ENCODE measurements around the gene CCM2.

CCM2 gene

DNA sequence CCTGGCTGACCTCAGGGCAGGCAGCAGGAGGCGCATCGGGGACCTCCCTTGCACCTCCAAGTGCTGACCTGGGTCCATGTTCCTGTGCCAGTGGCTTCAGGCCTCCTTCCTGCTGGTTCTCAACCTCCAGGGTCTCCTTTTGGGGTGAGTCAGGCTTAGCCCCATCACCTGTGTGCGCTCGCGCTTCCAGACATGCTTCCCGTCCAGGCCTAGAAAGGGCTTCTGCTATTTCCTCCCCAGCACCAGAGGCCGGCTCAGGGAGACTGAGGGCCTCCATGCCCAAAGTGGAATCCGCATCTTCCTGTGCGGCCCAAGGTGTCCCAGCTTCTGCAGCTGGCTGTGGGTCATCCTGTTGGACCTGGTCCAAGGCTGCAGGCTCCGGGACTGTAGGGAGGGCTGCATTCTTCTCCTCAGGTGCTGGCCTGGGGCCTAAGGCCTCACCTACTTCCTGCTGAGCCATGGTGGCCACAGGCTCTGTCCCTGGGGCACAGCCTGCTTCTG lies 82.9 kb downstream of the CCM2 start:
- no peak for DNase-seq (ENCODE audit: low spot score)

DNA sequence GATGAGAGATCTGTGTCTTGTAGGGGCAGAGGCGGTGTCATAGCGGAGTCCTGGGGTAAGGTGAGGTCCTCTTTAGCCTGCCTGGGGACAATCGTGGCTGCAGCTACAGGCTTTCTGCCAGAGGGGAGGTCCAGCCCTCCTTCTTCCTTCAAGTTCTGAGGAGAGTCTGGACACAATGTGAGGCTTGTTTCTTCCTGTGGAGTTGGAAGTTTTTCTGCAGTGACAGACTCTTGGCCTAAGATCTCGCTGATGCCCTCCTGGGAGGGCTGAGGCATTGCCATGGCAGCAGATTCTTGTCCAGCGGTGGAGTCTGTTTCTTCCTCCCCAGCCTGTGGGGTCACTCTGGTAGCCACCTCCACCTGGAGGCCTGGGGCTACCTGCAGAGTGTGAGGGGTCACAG lies 84.3 kb downstream of the CCM2 start:
- no peak for DNase-seq (ENCODE audit: low spot score)

DNA sequence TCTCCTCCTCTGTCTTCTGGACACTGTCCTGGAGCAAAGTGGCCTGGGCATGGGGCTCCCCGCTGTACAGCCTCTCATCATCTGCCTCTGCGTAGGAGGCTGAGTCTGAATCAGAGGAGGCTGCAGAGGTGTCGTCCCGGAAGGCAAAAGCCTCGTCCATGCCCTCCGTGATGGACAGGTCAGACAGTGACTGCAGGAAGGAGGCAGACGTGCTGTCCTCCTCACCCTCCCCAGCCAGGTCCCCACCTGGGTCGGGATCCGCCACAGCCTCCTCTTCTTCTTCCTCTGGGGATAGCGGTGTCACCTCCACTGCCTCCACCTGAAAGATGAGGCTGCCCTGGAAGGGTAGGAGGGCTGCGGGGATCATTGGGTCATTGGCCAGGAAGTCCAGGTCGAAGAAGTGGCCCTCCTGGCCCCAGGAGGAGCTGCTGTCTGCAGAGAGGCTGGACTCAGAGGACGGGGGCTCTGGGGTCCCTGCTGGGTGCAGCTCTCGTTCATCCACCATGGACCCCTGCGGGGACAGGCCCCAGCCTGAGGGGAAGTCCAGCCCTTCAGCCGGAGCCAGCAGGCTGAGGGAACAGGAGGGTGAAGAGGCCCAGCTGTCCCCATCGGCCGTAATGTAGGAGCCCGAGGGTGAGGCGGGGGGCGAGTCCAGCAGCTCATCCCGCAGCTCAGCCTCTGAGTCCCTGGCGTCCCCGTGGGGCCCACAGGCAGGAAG lies 85.1 kb downstream of the CCM2 start:
- no peak for DNase-seq (ENCODE audit: low spot score)

DNA sequence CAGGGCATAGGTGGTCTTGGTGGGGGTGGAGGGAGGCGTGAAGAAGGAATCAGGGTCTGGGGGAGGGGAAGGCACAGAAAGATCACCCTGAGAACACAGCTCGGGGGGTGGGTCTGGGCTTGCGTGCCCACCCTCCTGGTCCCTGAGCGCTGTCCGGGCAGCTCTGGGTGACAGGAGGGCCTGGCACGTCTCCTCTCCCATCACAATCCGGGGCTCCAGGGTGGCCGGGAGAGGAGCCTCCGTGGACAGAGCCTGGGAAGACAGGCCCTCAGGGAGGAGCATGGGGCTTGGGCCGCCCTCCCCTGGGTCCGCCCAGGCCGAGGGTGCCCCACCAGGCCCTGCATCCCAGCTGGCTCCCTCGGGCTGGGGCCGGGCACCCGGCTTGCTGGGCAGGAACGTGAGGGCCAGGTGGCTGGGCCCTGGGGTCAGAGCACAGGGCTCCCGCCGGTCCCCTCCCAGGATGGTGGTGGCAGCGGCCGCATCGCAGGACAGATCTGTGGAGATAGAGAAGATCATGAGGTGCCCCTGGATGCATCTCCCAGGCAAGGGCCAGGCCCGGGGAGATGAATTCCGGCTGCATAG lies 85.7 kb downstream of the CCM2 start:
- no peak for DNase-seq (ENCODE audit: low spot score)

DNA sequence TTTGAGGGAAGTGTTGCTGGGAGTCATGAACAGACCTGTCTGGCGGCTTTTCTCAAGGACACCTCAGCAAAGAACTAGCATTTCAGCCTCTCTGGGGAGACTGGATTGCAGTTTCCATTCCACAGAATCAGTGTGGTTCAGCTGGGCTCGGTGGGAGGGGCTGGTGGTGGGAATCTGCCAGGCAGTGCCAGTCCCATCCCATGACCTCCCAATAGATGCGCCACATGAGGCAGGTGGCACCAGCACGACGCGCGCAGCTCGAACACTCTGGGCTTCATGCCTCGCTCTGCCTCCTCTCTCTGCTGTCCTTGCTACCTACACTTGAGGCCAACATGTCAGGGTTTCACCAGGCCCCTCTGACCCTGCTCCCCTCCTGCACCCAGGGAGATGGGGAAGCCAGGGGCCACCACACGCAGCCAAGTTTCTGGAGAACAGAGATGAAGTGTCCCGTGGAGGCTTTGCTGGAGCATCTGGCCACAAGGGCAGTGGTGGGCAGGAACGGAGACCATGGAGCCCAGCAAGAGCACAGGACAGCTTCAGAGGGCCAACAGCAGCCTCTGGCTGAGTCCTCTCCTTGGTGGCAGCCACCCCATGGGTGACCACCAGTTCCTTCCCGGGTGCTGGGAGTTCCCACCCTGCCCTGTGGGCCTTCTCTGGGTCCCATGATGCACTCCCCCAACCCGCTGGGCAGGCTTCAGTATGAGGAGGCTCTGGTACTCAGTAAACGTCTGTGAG lies 86.5 kb downstream of the CCM2 start:
- no peak for DNase-seq (ENCODE audit: low spot score)

DNA sequence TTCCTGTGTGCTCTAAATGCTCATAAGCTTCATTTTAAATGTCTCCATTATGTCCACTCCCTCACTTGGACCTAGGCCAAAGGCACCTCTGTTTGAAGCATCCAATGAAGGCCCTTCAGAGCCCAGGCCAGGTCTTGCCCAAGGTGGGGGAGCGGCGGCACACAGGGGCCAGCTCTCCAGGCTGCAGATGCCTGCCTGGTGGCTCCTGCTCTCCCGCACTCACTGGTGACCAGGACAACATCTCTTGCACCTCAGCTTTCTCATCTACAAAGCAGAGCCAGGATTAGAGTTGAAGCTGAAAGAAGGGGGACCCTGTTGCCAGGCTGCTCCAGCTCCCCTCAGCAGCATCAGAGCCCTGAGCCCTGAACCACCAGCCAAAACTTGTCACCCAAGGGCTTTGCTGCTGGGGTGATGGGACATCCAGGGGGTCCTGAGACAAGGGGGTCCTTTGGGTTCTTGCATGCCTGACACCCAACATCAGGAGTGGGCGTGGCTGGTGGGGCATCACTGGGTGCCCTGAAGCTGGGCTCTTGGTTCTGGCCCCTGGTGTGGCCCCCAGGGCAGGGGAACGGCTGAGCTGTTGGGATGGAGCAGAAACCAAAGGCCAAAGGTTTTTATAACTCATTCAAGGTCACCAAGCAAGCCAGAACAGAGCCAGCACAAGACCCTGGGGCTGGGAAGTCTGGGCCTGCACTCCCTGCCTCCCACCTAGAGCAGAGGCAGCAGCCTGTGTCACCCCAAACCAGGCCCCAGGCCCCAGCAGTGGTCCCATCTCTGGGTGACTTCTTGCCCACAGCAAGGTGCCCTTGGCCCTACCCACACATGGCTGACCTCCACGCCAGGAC lies 87.5 kb downstream of the CCM2 start:
- DNase-seq (ENCODE audit: low spot score) = no peak

DNA sequence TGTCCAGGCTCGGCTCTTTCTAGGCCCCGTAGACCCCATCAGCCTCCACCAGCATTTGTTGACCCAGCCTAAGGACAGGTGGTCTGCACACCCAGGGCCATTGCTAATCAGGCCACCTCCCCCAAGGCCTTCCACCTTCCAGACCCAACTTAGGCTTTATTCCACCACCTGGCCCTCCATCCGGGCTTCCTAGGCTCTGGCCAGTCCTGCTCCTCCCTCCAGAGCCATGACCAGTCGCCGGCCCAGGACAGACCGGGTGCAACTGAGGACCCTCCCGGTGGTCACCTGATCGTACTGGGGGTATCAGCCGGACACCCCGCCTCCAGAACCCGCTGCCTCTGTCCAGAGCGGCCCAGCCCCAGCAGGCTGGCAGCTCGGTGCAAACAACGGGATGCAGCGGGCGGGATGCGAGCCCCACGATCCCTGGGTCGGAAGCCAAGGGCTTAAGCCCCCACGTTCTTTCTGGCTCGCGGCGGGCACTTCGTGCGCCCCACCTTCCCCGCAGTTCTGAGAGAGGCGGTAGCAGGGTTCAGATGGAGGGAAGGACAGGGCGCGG lies 88.2 kb downstream of the CCM2 start:
- DNase-seq (ENCODE audit: low spot score) = no peak

DNA sequence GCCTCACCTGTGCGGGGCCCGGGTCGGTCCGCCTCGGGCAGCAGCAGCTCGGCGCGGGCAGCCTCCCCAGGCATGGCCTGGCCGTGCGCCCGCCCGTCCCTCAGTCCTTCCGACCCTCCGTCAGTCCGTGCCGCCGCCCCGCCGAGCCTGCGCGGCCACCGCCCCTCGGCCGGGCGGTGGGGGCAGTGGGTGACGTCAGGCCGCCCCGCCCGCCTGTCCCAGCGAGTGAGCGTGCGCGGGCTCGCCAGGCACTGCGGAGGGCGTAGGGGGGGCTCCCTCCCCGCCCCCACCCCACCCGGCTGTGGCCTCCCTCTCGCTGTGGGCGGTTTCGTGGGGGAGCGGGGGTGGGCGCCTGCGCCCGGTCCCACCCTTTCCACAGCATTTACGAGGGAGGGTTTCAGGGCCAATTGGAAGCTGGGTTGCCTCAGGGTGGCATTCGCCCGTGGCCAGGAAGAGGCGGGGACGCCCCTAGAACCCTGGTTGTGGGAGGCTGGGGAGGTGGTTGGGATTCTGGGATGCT lies 88.9 kb downstream of the CCM2 start, which contains the start of gene NACAD:
TSS of gene NACAD (minus strand) at position 149 of the 520 bp plus-strand sequence. CDS start at position 74, 75 bp downstream.
- DNase-seq (ENCODE audit: low spot score) = no peak

DNA sequence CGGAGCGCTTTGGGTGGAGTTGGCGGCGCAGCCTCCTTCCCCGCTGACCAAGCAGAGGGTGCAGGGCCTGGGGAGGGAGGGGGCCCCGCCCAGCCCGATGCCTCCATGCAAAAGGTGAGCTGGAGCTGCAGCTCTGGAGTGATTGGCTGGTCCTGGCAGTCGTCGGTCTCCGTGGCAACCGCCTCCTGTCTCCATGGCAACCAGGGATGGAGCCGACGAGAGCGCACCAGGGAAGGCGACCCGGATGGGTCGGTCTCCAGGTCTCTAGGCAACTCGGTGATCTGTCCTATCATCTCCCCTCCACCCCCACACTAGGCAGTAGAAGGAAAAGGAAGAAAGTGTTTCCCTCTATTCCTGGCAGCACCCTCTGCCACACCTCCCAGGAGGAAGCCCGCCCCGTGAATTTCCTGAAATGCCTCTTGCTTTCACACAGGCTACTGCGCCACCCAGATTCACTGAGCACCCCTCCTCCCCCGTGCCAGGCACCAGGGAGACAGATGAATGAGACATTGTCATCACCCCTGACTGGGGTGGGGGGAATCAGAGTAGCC lies 89.4 kb downstream of the CCM2 start:
- DNase-seq (ENCODE audit: low spot score) = peak; percentile 91

DNA sequence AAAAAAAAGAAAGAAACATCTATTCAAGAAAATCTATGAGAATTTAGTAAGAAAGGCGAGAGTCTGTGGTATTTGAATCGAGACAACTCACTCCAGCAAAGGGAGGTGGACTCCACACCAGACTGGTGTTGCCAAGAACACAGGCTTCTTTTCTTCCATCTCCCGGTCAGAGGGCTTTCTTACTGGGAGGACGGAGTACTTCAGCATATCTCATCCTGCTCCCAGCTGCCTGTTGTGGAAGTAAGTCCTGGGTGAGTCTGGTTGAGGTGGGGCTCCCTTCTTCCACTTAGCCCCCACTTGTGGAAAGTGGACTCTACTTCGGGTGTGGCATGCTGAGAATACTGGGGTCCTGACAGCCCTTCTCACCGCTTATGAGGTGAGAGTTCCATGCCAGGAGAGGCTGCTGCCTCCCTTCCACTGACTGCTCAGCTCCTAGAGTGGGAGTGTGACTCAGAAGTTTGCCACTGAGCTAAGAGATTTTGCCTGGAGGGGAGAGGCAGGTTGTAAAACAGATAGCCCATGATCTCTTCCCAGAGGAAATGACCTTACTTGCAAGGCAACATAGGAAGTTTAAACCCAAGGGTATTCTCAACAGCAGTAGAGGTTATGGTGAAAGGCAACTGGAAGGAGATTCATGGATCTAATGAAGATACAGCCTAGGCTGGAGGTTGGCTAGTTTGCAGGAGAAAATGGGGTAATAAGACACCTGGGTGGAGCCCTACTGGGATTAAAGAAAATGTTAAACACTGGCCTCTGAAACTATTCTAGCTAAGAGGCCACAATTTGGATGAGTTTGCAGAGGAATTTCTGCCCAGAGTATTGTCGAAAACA lies 92.3 kb downstream of the CCM2 start:
- no peak for DNase-seq (ENCODE audit: low spot score)

DNA sequence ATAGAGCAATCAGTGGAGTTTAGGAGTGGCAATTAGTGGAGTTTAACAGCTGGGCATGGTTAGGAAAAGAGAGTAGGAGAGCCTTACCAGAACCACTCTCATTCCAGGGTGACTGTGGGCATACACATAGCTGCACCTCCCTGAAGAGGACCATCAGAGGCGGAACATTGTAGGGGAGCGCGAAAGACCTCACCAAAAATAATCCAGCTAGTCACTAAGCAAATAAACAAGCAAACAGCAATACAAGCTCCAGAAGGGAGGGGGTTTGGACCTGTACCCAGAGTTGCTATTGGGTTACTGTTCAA lies 92.9 kb downstream of the CCM2 start:
- no peak for DNase-seq (ENCODE audit: low spot score)

DNA sequence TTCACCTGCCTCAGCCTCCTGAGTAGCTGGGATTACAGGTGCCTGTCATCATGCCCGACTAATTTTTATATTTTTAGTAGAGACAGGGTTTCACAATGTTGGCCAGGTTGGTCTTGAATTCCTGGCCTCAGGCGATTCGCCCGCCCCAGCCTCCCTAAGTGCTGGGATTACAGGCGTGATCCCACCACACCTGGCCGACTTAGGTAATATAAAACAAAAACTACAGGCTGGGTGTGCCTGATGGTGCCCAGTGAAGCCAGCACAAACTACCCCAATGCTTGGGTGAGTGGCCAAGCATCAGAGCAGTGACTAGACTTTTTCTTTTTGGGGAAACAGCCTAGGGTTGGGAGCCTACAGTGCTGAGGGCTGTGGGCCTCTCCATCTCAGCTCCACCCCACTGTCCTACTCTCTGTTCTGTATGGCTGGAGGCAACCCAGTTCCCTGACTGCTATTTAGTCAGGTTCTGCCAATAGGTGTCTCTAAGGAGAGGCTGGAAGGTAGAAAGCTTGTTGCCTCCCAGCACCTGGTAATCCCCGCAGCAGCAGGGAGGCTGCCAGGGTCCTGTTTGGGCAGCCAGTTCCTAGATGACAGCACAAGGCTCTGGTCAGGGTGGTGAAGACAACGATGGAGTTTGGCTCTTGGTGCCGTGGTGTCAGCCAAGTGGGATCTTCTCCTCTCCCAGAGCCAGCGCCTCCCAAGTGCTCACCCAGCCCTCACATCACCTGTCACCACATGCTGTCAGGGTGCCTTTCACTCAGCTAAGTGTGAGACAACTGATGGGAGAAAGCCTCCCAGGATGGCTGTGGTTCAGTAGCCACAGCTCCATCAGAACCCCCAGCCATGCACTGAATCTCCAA lies 99.2 kb downstream of the CCM2 start:
- DNase-seq (ENCODE audit: low spot score) = no peak

DNA sequence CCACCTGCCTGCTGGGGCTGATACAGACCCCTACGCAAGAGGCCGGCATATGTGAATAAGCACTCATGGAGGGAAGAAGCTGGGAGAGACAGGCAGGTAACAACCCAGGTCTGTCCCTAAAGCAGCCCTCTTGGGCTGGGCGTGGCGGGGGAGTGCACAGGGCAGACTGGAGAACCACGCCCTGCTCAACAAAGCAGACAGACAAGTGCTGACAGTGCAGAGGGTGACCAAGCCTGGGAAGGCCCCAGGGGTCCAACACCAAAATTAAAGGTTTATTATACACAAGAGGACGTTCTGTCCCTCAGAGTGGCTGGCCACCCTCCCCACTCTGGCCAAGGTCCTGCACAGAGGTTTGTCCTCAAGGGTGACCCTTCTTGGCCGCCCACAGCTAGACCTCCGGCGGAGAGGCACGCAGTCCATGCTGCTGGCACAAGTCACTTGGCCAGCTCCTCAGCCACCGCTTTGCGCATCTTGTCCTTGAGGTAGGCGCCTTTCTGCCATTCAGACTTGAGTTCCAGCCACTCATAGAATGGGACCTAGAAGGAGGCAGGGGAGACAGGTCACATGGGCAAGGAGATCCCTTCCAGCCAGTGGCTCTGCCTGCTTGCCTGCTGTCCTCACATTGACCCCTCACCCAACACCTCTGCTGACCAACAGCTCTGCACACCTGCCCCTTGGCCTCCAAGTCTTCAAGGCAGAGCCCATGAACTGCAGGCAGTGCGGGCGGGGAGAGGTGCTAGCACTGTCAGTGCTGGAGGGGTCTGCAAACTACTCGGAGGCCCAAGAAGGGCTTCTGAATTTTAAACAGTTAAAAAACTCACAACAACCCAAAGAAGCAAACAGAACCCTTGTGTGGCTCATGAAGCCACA lies 100.1 kb downstream of the CCM2 start:
- no peak for DNase-seq (ENCODE audit: low spot score)

DNA sequence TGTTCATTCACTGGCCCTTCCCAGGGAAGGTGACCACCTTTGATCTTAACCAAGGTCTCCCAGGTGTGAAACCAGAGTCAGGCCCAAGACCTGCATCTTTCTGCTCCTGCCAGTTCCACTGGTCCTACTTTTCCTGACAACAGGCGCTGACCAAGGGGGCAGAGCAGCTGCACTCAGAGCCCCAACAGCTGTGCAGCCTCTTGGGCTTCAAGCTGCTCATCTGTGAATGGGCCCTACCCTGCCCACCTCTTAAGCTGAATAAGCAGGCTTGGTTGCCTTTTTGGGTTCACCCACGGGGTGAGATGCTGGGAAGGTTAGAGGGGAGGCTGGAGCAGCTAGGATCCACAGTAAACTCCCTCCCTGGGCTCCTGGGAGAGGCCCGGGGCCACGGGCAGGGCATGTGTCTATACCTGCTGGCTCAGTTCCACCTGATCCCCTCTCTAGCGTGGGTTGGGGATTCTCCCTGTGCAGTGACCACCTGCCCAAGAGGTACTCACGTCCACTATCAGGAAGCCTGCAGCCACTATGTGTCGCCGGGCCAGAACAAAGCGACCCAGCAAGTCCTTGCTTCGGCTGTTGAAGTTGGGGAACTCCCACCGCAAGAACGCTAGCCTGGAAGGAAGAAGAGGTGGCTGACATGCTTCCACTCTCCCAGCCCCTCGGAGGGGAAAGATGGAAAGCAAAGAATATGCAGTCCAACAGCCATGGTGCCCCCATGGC lies 100.9 kb downstream of the CCM2 start:
- DNase-seq (ENCODE audit: low spot score) = no peak

DNA sequence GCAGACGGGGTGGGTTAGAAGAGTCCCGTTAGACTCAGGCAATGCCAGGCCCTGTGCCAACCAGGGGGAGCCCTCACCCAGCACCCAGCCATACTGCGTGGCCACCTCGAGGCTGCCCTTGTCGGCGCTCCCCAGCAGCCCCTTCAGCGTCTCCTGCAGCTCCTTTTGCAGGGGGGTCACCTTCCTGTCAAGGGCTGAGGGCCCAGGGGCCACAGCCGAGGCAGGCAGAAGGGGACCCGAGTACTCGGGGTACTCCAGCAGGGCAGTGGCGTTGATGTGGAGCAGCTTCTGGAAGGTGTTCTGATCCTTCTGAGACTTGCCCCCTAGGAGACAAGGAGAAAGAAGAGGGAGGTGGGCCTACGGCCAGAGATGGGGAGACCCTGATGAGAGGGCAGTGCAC lies 101.7 kb downstream of the CCM2 start:
- no peak for DNase-seq (ENCODE audit: low spot score)

DNA sequence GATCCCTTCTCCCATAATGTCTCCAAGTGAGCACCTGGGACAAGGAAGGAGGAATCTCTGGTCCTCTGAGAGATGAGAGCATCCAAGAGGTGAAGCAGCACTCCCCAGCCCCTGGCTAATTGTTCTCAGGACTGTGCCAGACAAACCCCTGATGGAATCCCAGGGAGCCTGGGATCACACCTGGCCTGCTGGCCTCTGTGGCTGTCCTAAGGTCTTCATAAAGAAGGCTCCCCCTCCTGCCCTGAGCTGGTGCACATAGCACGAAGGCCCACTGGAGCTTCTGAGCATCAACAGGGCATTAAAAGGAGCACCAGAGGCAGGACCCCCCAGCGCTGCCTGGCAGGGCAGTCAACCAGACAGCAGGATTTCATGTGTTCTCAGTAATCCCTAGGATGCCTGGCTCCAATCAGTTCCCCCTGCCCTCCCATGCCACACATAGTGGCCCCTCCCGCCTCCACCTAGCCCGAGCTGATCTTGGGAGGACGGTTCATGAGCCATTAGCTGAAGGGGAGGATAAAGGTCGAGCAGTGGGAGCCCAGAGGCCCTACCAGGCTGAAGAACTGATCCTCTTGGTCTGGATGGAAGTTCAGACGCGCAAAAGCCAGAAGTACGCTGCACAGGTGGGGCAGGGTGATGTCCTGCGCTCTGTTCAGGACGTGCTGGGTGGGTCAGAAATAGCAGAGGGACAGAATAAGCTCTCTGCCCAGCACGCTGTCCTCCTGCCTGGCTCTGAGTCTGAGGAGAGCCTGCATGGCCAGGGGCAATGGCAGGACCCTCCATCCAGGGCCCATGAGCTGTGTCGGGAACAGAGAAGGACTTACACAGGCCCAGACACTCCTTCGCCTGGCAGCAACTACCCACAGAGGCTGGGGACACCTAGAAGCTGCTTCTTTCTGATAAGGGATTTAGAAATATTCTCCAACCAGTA lies 103.0 kb downstream of the CCM2 start:
- DNase-seq (ENCODE audit: low spot score) = peak; percentile 27

Measured in ecto neural progenitor cell (in vitro differentiated cells).